ENCODE data around the gene TSPAN31.

DNA sequence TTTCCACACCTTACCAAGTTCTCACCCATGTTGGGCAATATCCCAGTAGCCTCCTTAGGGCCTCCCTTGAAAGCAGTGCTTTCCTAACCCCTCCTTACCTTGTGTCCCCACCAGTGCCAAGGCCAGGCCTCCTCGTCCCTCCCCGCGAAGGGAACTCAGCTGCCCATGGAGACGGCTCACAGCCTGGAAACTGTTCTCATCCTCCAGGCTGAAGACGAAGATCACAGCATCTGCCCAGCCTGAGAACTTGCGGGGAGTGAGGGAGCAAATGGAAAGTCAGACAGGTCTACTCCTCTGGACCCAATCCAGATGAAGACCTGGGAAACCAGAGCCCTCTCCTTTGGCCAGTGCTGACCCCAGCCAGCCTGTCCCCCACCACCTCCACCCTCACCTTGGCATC lies 10.9 kb upstream of the TSPAN31 start:
- TF ChIP-seq POLR2AphosphoS5 (IDR thresholded peaks at IDR 0.05; ENCODE audit: low read depth, low read length), result no peak
- TF ChIP-seq SIN3A (IDR thresholded peaks at IDR 0.05; ENCODE audit: borderline replicate concordance, insufficient read depth, low read length), result no peak
- no peak for TF ChIP-seq REST (IDR thresholded peaks at IDR 0.05; ENCODE audit: insufficient read depth in 1 of 2, low read depth in 2 of 2, low read length in 2 of 2)
